NB4 (cell line): ENCODE results near the gene GADD45A.

ENCODE experiments used
- MAX ChIP-seq: IDR thresholded peaks from 2 replicates; pipeline ENCODE4 v1.6.1; 2011; ENCODE audit warnings: low read depth, low read length
- MYC ChIP-seq: IDR thresholded peaks from 2 replicates; pipeline ENCODE4 v1.6.1; 2011; ENCODE audit warnings: low read depth, low read length
- POLR2A ChIP-seq: IDR thresholded peaks from 2 replicates; pipeline ENCODE4 v1.6.1; 2011; ENCODE audit warnings: mild to moderate bottlenecking; ENCODE audit not compliant: insufficient read length; ENCODE audit errors: extremely low read depth
- TF ChIP-seq, protein P1 (sequence below): IDR thresholded peaks from one replicate; pipeline ENCODE4 v1.5.1; 2012; ENCODE audit warnings: low read depth, low read length

- TF ChIP-seq POLR2A (no peak), MYC (no peak), MAX (no peak)
- TF ChIP-seq, protein P1, sequence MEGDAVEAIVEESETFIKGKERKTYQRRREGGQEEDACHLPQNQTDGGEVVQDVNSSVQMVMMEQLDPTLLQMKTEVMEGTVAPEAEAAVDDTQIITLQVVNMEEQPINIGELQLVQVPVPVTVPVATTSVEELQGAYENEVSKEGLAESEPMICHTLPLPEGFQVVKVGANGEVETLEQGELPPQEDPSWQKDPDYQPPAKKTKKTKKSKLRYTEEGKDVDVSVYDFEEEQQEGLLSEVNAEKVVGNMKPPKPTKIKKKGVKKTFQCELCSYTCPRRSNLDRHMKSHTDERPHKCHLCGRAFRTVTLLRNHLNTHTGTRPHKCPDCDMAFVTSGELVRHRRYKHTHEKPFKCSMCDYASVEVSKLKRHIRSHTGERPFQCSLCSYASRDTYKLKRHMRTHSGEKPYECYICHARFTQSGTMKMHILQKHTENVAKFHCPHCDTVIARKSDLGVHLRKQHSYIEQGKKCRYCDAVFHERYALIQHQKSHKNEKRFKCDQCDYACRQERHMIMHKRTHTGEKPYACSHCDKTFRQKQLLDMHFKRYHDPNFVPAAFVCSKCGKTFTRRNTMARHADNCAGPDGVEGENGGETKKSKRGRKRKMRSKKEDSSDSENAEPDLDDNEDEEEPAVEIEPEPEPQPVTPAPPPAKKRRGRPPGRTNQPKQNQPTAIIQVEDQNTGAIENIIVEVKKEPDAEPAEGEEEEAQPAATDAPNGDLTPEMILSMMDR, result no peak
Measured at GRCh38 chr1:67690018-67690363, 5.0 kb downstream of the GADD45A start.
